Stimulated activated CD4-positive, alpha-beta T cell treated with anti-CD3 and anti-CD28 coated beads, TNF-alpha, amount 100 ng/mL, for 24 hours (primary cell): ENCODE results near the gene ABCA6.

ENCODE experiments used
- DNase-seq, 3 experiments: peaks; one replicate each; pipeline ENCODE4 v3.0.0-alpha.2; 2020; ENCODE audit warnings: low read depth in 3 of 3

The ABCA6 gene

DNA sequence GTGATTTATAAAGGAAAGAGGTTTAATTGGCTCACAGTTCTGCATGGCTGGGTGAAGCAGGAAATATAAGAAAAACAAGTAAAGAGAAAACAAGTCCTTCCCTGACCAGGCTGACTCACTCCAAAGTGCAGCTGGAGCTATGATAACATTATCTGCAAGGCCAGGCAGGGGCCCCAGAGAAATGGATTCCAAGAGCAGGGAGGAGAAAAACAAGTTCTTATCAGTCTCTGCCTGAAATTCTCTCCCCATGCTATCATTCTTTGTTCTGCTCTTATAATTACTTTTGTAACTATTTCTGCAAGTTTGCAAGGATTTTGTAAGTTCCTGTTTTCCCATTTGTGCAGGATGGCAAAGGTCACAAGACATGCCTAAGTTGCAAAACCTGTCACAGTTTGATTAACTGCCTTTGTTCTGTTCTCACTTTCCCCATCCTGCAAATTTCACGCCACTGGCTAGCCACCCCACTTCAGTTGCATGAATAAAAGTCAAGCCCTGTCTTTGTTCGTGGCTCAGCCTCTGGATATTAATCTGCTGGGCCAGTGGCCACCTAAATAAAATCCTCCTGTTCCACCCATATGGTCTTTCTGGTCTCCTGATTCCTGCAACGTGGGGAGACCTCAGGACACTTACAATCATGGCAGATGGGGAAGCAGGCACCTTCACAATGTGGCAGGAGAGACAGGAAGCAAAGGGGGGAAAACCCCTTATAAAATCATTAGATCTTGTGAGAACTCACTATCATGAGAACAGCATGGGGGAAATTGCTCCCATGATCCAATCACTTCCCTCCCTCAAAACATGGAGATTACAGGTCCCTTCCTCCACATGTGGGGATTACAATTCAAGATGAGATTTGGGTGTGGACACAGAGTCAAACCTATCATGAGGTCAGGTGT is 94.1 kb downstream of the ABCA6 start:
- no peak for DNase-seq

DNA sequence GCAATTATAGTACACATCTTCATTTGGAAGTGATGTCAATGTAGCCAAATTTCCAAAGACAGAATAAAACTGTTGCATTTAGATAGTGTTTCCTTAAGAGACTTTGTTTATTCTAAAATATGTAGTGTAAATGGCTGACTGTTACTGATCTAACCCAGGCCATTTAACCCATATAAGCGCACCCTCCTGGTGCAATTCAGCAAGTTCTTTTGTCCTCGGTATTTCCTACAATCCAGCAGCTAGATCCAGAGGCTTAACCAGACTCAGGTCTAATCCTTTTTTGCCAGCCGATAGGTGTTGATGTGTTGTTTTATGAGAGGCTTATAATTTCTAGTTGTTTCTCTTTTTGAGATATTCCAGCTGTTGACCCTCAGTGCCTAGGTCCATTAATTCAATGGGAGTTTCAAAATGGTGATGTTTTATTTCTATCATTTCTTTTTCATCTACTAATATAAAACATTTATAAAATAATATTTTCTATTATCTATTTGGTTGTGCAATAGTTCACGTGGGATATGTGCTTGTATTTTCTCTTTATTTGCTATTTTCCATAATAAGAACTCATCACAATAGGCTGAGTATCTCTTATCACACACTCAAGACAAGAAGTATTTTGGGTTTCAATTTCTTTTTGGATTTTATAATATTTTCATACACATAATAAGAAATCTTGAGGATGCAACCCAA is 95.4 kb downstream of the ABCA6 start:
- no peak for DNase-seq

DNA sequence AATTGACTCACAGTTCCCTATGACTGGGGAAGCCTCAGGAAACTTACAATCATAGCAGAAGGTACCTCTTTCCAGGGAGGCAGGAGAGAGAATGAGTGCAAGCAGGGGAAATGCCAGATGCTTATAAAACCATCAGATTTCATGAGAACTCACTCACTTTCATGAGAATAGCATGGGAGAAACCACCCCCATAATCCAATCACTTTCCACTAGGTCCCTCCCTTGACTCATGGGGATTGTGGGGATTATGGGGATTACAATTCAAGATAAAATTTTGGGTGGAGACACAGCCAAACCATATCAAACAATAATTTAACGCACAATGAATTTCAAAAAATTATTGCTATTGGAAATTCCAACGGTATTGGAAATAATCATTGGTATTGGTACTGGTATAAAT is 96.0 kb downstream of the ABCA6 start:
- no peak for DNase-seq

DNA sequence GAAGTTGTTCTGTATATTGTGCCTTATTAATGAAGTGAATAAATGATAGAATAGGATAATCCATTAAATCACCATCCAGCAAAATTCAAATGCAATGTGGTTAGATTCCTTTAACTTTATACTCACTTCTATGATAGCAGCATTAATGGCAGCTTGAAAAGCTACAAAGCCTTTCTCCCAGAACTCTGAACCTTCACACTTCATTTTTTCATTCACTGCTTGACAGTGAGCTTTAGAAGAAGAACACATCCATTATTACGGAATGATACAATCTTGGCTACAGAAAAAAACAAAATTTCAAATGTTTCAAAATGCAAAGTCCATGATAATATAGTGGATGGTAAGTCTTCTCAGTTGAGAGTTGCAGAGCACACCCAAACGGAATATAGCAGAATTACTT is 97.3 kb downstream of the ABCA6 start:
- DNase-seq: no peak

DNA sequence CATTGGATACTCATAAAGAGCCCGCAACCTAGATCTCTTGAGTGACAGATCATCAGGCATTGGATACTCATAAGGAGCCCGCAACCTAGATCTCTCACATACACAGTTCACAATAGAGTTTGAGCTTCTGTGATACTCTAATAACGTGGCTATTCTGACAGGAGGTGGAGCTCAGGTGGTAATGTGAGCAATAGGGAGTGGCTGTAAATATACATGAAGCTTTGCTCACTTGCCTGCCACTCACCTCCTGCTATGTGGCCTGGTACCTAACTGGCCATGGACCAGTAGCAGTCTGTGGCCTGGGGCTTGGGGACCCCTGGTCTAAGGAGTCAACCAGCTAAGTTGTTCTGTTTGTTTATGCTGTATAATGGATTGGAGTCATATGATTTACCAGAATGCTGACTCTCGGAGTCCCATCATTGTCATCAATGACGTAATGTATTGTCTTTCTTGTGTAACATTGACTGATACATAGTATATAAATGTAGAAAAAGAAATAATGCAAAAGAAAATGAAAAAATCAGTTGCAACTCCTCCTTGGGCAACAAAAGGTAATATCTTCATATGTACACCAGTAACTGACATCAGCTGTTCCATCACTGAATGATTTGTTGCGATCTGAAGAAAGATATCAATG is 98.5 kb downstream of the ABCA6 start:
- DNase-seq: no peak

DNA sequence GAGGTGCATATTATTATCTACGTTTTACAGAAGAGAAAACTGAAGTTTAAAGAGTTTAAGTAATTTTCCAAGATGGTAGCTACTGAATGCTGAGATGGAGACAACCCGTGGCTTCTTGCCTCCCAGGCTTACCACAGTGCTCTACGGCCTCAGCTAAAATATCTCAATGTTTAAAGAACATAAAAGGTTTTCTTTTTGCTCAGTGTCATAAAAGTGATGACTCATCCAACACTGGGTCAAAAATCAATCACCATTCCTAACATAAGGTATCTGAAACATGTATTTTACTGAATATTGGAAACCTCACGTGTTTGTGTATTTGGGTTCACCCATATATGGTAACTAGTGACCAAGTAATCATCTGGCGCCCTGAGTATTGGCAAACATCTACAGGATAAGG is 99.4 kb downstream of the ABCA6 start:
- DNase-seq: no peak

DNA sequence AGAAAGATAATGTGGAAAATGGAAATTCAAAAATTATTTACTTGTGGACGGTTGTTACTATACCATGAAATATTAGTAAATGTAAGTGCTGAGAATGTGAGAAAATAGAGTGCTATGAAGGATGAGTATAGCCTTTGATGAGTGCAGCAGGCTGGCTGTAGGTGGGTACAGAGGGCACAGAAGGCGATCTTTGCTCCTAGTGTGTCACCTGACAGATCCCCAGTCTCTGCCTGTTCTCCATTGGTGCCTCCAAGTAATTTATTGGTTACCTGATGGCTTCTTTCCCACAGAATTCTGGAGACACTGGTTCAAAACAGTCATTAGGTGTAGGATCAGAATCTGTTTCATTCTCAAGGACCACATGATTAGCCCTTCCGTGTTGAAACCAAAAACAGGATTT is 109.9 kb downstream of the ABCA6 start:
- no peak for DNase-seq

DNA sequence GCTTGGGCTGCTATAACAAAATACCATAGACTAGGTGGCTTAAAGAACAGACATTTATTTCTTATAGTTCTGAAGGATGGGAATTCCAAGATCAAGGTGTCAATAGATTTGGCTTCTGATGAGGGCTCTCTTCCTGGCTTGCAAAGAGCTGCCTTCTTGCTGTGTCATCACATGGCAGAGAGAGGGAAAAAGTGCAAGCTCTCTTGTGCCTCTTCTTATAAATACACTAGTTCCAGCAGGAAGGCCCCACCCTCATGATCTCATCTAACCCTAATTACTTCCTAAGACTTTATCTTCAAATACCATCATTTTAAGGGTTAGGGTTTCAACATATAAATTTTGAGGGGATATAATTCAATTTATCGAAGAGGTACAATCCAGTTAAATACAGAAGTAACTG is 111.5 kb downstream of the ABCA6 start:
- DNase-seq: no peak
